IPS-18c (cell line): ENCODE data around the gene CCDC70.

Source experiments
- H3K4me3 ChIP-seq: 2 replicates; pipeline ENCODE4 v1.7.0; 2013; ENCODE audit warnings: low read depth, mild to moderate bottlenecking, low read length, moderate library complexity; ENCODE audit not compliant: insufficient read depth
- H3K9me3 ChIP-seq: one replicate; pipeline ENCODE4 v1.6.1; 2013; ENCODE audit warnings: mild to moderate bottlenecking, low read length, moderate library complexity; ENCODE audit not compliant: control insufficient read depth, insufficient read depth

CCDC70 gene

GRCh38 chr13:51913421-51914136, 51.8 kb downstream of the CCDC70 start:
- no peak overlapping the region for H3K4me3 ChIP-seq

GRCh38 chr13:51914137-51914493, 52.3 kb downstream of the CCDC70 start:
- Histone ChIP-seq H3K4me3 (no peak overlapping the region), H3K9me3 (no peaks in the 10 kb centered on the region)

More at GRCh38 chr13:51913421-51914136, 51.8 kb downstream of the CCDC70 start:
- no peaks in the 10 kb centered on the region for H3K9me3 ChIP-seq
